RWPE2 (cell line): ENCODE results near the gene PTPRK.

Experiments used
- ATAC-seq: fragments of 200-7000 bp; cut with Tn5 transposase; 3 replicates; pipeline ENCODE4 v1.9.1; 2021; ENCODE audit warnings: low read depth
- DNase-seq: peaks from one replicate; pipeline ENCODE4 v3.0.0-alpha.2; 2020; ENCODE audit warnings: low spot score
- H3K27ac ChIP-seq: fragments of 450-650 bp; 2 replicates; pipeline ENCODE4 v1.5.1; 2017; ENCODE audit warnings: mild to moderate bottlenecking; ENCODE audit not compliant: poor library complexity, severe bottlenecking
- H3K27me3 ChIP-seq: fragments of 250-450 bp; sonication (Bioruptor Pico); 2 replicates; pipeline ENCODE4 v1.5.1; 2021; ENCODE audit warnings: mild to moderate bottlenecking, moderate library complexity; ENCODE audit not compliant: insufficient read depth, poor library complexity, severe bottlenecking
- H3K36me3 ChIP-seq: fragments of 250-450 bp; sonication (Bioruptor Pico); 2 replicates; pipeline ENCODE4 v1.5.1; 2020; ENCODE audit warnings: low read depth, mild to moderate bottlenecking, moderate library complexity
- H3K4me1 ChIP-seq: fragments of 250-450 bp; sonication (Bioruptor Pico); 2 replicates; pipeline ENCODE4 v1.5.1; 2021; ENCODE audit warnings: mild to moderate bottlenecking, moderate library complexity; ENCODE audit not compliant: insufficient read depth, poor library complexity, severe bottlenecking
- H3K4me3 ChIP-seq: fragments of 250-450 bp; sonication (Bioruptor Pico); 2 replicates; pipeline ENCODE4 v1.5.1; 2021; ENCODE audit warnings: mild to moderate bottlenecking, moderate library complexity; ENCODE audit not compliant: severe bottlenecking
- H3K9me3 ChIP-seq: fragments of 250-450 bp; sonication (Bioruptor Pico); 2 replicates; pipeline ENCODE4 v1.5.1; 2021; ENCODE audit warnings: mild to moderate bottlenecking, moderate library complexity; ENCODE audit not compliant: severe bottlenecking
- TF ChIP-seq, protein P1 (sequence below): fragments of 450-650 bp; IDR thresholded peaks from one replicate; pipeline ENCODE4 v1.5.1; 2017; ENCODE audit warnings: mild to moderate bottlenecking, moderate library complexity; ENCODE audit not compliant: poor library complexity, severe bottlenecking

PTPRK gene

GRCh38 chr6:128149796-128150195 is 370.6 kb downstream of the PTPRK start:
- Histone ChIP-seq H3K27me3 (no peaks in the 10 kb centered on the region), H3K9me3 (no peaks in the 10 kb centered on the region), H3K27ac (no peak overlapping the region), H3K4me3 (no peak overlapping the region), H3K36me3 (peaks cover 12% of the 10 kb centered on the region), H3K4me1 (no peaks in the 10 kb centered on the region)
- ATAC-seq (no peak), DNase-seq (no peak)
- TF ChIP-seq, protein P1, sequence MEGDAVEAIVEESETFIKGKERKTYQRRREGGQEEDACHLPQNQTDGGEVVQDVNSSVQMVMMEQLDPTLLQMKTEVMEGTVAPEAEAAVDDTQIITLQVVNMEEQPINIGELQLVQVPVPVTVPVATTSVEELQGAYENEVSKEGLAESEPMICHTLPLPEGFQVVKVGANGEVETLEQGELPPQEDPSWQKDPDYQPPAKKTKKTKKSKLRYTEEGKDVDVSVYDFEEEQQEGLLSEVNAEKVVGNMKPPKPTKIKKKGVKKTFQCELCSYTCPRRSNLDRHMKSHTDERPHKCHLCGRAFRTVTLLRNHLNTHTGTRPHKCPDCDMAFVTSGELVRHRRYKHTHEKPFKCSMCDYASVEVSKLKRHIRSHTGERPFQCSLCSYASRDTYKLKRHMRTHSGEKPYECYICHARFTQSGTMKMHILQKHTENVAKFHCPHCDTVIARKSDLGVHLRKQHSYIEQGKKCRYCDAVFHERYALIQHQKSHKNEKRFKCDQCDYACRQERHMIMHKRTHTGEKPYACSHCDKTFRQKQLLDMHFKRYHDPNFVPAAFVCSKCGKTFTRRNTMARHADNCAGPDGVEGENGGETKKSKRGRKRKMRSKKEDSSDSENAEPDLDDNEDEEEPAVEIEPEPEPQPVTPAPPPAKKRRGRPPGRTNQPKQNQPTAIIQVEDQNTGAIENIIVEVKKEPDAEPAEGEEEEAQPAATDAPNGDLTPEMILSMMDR = no peak

DNA sequence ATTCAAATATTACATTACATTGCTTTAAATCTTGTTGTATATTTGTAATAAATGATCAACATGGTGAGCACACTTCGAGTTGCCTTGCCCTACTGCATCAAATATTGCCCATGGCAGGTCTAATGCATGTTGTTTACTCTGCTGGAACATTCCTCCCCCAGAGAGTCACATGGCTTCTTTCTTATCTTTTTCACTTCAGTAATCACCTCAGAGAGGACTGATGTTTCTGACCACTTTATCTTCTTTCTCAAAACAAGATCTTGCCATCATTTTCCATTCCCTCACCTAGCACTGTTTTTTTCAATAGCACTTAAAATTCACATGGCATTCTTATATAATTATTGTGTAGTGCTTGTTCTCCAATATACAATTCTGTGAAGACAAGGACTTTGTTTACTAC is 376.1 kb downstream of the PTPRK start:
- peaks cover 12% of the 10 kb centered on the region for H3K4me1 ChIP-seq
- no peak for ATAC-seq
- DNase-seq = no peak
- no peaks in the 10 kb centered on the region for H3K27me3 ChIP-seq
- TF ChIP-seq, protein P1 = no peak
- no peak overlapping the region for H3K4me3 ChIP-seq
- no peak overlapping the region for H3K27ac ChIP-seq
- no peaks in the 10 kb centered on the region for H3K9me3 ChIP-seq
- H3K36me3 ChIP-seq = peaks cover 9% of the 10 kb centered on the region

DNA sequence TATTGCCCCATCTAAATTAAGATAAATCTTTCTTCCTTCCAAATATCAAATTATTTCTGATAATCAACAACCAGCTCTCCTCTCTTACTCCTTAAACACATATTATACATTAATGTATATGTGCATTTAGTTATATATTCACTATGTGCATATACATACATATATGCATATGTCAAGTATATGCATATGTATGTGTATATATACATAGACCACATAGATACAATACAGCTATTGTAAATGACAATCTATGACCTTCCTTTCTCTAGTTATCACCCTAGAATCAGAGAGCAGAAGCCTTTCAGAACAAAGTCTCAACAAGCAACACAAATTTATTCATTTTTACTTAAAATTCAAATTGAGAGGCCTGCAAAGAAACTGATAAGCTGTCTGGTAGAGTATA is 378.5 kb downstream of the PTPRK start:
- Histone ChIP-seq H3K9me3 (no peaks in the 10 kb centered on the region), H3K4me1 (peaks cover 12% of the 10 kb centered on the region), H3K4me3 (no peak overlapping the region), H3K36me3 (peaks cover 2% of the 10 kb centered on the region), H3K27ac (no peak overlapping the region), H3K27me3 (no peaks in the 10 kb centered on the region)
- DNase-seq (no peak), ATAC-seq (no peak)
- TF ChIP-seq, protein P1 = no peak

DNA sequence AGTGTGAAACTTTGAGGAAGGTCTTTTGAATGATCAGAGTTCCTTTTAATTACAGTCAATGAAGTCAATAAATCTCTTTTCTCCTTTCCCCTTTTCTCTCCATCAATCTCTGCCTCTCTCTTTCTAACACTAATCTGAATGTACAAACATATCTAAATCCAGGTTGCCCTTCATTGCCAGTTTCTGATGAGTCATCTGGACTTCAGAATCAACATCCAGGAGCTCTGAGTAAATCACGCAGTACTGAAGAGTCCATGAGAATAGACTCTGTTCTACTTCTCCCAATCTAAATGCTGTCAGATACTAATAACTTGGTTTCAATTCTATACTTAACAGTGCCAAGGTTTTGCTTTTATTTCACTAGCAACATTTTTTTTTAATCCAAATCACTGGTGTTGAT is 380.9 kb downstream of the PTPRK start:
- H3K4me3 ChIP-seq = no peak overlapping the region
- H3K36me3 ChIP-seq = no peaks in the 10 kb centered on the region
- ATAC-seq (peak; percentile 74), DNase-seq (no peak)
- TF ChIP-seq, protein P1 = no peak
- peaks cover 22% of the 10 kb centered on the region for H3K4me1 ChIP-seq
- no peak overlapping the region for H3K27ac ChIP-seq
- H3K27me3 ChIP-seq = no peaks in the 10 kb centered on the region
- no peaks in the 10 kb centered on the region for H3K9me3 ChIP-seq

GRCh38 chr6:128138694-128139093 is 381.7 kb downstream of the PTPRK start:
- no peaks in the 10 kb centered on the region for H3K36me3 ChIP-seq
- H3K4me3 ChIP-seq = no peak overlapping the region
- no peak overlapping the region for H3K27ac ChIP-seq
- no peaks in the 10 kb centered on the region for H3K9me3 ChIP-seq
- H3K27me3 ChIP-seq = no peaks in the 10 kb centered on the region
- TF ChIP-seq, protein P1 = no peak
- DNase-seq (no peak), ATAC-seq (no peak)
- H3K4me1 ChIP-seq = peaks cover 24% of the 10 kb centered on the region
